Endothelial cell (in vitro differentiated cells): ENCODE data around the gene DMD. TPM values are rescaled to one million over a fixed set of nuclear protein-coding genes. Genes with fewer than 3 reads are reported as not detected.

Source experiments
- DNase-seq: peaks from one replicate; pipeline ENCODE4 v3.0.0; 2021; ENCODE audit warnings: low spot score
- H3K27ac Mint-ChIP-seq: one replicate; pipeline ENCODE4 v1.8.0; 2021; ENCODE audit warnings: mixed read lengths, inconsistent platforms; ENCODE audit not compliant: unreplicated experiment
- H3K27me3 Mint-ChIP-seq: one replicate; pipeline ENCODE4 v1.8.0; 2021; ENCODE audit warnings: mild to moderate bottlenecking, moderate library complexity, mixed read lengths, inconsistent platforms; ENCODE audit not compliant: unreplicated experiment
- H3K36me3 Mint-ChIP-seq: one replicate; pipeline ENCODE4 v1.8.0; 2021; ENCODE audit warnings: mild to moderate bottlenecking, low read depth, mixed read lengths, inconsistent platforms; ENCODE audit not compliant: unreplicated experiment
- H3K4me1 Mint-ChIP-seq: one replicate; pipeline ENCODE4 v1.8.0; 2021; ENCODE audit warnings: mild to moderate bottlenecking, mixed read lengths, inconsistent platforms; ENCODE audit not compliant: unreplicated experiment
- H3K4me3 Mint-ChIP-seq: one replicate; pipeline ENCODE4 v1.8.0; 2021; ENCODE audit warnings: mild to moderate bottlenecking, mixed read lengths, inconsistent platforms; ENCODE audit not compliant: unreplicated experiment
- H3K9me3 Mint-ChIP-seq: one replicate; pipeline ENCODE4 v1.8.0; 2021; ENCODE audit warnings: mixed read lengths, inconsistent platforms; ENCODE audit not compliant: unreplicated experiment
- total RNA-seq: library from RNA; stranded (reverse); fragmentation: NEBNext Ultra II Directional; extraction: Animal tissue kit (Norgen Biotek cat#: 25700); gene quantifications from one replicate; pipeline ENCODE4 v1.2.1, GENCODE V29; 2021; ENCODE audit not compliant: unreplicated experiment
- TF ChIP-seq, protein P1 (sequence below): fragments of 200-600 bp; sonication (generic); IDR thresholded peaks from one replicate; pipeline ENCODE4 v1.5.0; 2021; ENCODE audit warnings: antibody characterized with exemption; ENCODE audit not compliant: unreplicated experiment

Gene DMD
- total RNA-seq, 1 donor from 2014 or later = 5.5 TPM

DNA sequence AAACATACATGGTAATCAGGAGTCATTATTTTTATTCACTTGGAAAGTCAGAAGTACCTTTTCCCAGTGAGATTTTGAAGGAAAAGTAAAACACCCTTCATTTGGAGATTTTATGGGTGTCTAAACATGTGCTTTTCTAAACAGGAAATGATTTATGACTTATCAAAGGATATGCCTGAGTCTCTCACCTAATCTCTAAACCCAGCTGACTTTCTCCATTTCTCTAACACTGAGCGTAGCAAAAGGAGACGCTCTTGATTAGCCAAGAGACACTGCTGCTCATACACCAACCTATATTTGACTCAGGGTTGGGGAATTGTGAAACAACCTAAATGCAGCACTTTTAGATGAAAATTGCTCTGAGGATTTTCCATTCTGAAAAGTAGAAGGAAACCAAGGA, 1671.0 kb downstream of the DMD start:
- Mint-ChIP-seq H3K4me3 (no peak overlapping the region), H3K9me3 (no peaks in the 10 kb centered on the region), H3K27me3 (no peaks in the 10 kb centered on the region), H3K4me1 (no peaks in the 10 kb centered on the region), H3K27ac (no peak overlapping the region), H3K36me3 (no peaks in the 10 kb centered on the region)
- TF ChIP-seq, protein P1, sequence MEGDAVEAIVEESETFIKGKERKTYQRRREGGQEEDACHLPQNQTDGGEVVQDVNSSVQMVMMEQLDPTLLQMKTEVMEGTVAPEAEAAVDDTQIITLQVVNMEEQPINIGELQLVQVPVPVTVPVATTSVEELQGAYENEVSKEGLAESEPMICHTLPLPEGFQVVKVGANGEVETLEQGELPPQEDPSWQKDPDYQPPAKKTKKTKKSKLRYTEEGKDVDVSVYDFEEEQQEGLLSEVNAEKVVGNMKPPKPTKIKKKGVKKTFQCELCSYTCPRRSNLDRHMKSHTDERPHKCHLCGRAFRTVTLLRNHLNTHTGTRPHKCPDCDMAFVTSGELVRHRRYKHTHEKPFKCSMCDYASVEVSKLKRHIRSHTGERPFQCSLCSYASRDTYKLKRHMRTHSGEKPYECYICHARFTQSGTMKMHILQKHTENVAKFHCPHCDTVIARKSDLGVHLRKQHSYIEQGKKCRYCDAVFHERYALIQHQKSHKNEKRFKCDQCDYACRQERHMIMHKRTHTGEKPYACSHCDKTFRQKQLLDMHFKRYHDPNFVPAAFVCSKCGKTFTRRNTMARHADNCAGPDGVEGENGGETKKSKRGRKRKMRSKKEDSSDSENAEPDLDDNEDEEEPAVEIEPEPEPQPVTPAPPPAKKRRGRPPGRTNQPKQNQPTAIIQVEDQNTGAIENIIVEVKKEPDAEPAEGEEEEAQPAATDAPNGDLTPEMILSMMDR = no peak
- DNase-seq = no peak

DNA sequence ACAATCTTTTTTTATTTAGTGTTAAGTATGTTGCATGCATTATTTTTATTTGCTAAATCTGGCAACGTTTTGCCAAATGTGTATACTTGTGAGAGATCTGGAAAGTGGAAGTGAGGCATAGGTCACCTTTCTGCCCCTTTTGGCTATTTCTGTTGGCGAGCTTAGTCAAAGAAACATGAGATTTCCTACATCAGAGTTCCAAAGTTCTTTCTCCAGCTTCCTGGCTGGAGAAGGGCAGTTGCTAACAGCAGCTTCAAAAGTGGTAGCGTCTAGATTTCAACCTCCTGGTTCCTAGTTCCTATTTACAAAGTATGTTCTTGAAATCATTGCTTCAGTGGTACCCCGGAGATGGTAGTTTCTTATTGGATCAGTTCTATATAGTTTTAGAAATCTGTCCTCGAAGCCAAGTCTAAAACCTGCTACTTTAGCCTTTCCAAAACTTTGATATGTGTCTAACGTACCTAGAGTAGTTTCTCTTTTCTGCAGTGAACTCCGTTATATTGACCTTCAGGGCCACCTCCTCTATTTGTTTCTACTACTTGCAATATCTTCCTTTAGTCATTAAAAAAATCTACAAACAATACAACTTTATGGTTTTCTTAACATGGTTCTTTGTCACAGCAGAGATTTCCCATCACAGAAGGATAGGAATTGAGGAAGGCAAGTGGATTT, 1683.8 kb downstream of the DMD start:
- no peak overlapping the region for H3K27ac Mint-ChIP-seq
- TF ChIP-seq, protein P1 = no peak
- H3K9me3 Mint-ChIP-seq = no peaks in the 10 kb centered on the region
- H3K27me3 Mint-ChIP-seq = no peaks in the 10 kb centered on the region
- no peak overlapping the region for H3K4me3 Mint-ChIP-seq
- no peaks in the 10 kb centered on the region for H3K36me3 Mint-ChIP-seq
- H3K4me1 Mint-ChIP-seq = no peaks in the 10 kb centered on the region
- no peak for DNase-seq

DNA sequence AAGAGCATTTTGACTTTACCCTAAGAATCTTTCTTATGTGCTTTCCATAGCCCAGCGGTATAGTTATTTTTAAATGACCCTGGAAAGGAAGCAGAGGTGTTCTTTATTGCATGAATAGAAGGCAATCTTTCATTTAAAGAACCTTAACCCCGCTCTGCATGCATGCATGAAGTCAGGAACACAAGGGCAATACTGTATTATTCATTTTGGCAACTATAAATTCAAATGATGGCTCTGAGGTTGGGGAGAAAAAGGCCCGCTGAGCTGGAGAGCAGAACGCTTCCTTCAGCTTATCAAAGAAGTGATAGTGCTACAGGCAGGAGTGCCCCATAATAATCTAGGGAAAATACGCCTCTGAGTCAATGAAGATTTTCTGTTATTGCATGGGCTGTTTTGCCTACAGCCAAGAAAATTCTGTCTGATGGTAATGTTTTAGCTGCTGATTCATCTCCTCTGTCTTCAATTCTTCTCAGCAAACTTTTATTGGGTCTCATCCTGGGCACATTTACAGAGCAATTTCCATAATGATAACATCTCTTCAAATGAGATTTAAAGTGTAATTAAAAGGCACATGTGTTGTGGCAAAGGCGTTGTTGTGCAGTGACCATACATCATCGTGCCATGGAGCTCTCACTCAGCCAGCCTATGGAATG, 1687.3 kb downstream of the DMD start:
- no peaks in the 10 kb centered on the region for H3K27me3 Mint-ChIP-seq
- TF ChIP-seq, protein P1 = no peak

DNA sequence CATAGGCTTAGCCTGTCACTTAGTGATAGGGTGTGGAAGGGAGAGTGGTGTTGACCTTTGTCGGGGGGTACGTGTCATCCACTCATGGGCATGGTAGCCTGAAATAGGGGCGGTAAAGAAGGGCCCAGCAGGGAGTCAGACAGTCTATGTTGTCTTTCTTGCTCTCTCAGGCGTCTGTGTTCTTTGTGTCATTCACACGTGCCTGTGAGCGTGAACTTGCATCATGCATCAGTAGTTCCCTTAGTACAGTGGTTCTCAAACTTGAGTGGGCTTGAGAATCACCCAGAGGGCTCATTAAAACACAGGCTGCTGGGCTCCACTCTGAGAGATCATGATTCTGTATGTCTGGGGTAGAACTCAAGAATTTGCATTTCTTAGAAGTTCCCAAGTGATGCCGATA, 1688.6 kb downstream of the DMD start:
- no peak overlapping the region for H3K4me3 Mint-ChIP-seq
- no peak overlapping the region for H3K27ac Mint-ChIP-seq
- H3K4me1 Mint-ChIP-seq = no peaks in the 10 kb centered on the region
- H3K27me3 Mint-ChIP-seq = no peaks in the 10 kb centered on the region
- H3K9me3 Mint-ChIP-seq = no peaks in the 10 kb centered on the region
- TF ChIP-seq, protein P1 = no peak
- no peaks in the 10 kb centered on the region for H3K36me3 Mint-ChIP-seq
- DNase-seq = no peak

More for the DNA sequence above, 1687.3 kb downstream of the DMD start:
- DNase-seq = no peak
- Mint-ChIP-seq H3K9me3 (no peaks in the 10 kb centered on the region), H3K4me3 (no peak overlapping the region), H3K27ac (no peak overlapping the region), H3K36me3 (no peaks in the 10 kb centered on the region), H3K4me1 (no peaks in the 10 kb centered on the region)

DNA sequence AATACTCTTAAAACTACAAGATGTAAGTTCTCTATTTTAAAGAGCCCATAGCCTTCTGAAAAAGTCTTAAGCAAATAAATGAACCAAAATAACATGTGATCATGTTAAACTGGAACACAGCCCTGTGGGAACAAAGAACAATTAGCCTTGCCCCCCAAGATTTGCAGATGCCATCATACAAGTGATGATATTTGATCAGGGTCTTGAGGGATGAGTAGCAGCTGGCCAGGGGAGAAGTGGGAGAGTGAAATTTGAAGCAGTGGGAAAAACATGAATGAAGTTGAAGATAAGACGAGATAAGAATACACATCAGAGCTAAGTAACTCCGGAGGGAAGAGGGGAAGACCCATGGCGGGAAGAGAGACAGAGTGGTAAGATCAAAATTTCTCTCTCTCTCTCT, 1689.4 kb downstream of the DMD start:
- Mint-ChIP-seq H3K4me3 (no peak overlapping the region), H3K9me3 (no peaks in the 10 kb centered on the region), H3K27me3 (no peaks in the 10 kb centered on the region), H3K36me3 (no peaks in the 10 kb centered on the region), H3K4me1 (peaks cover 2% of the 10 kb centered on the region), H3K27ac (no peak overlapping the region)
- TF ChIP-seq, protein P1 = no peak
- DNase-seq = no peak
